ENCODE results near the gene CFAP61. TPM values are rescaled to one million over a fixed set of nuclear protein-coding genes. Genes with fewer than 3 reads are reported as not detected.

Gene CFAP61
- total RNA-seq, 1 experiment from 2014 or later = 0.06 TPM

- DNase-seq (ENCODE audit: low read depth) = no peak
Observed at GRCh38 chr20:20364593-20365479, 312.5 kb downstream of the CFAP61 start.

GRCh38 chr20:20365480-20366161, 313.3 kb downstream of the CFAP61 start:
- no peak for DNase-seq (ENCODE audit: low read depth)

GRCh38 chr20:20366551-20366875, 314.2 kb downstream of the CFAP61 start:
- DNase-seq (ENCODE audit: low read depth) = no peak

GRCh38 chr20:20366876-20367574, 314.7 kb downstream of the CFAP61 start:
- DNase-seq (ENCODE audit: low read depth) = no peak

- DNase-seq (ENCODE audit: low read depth) = no peak
Observed at GRCh38 chr20:20367575-20368417, 315.5 kb downstream of the CFAP61 start, which contains the start of gene INSM1. Gene INSM1 (plus strand): TSS chr20:20368104. CDS start chr20:20368268, 164 bp downstream.

GRCh38 chr20:20368418-20369249, 316.3 kb downstream of the CFAP61 start:
- no peak for DNase-seq (ENCODE audit: low read depth)

- DNase-seq (ENCODE audit: low read depth) = no peak
Observed at GRCh38 chr20:20369250-20370093, 317.1 kb downstream of the CFAP61 start.

GRCh38 chr20:20370094-20370575, 317.8 kb downstream of the CFAP61 start:
- no peak for DNase-seq (ENCODE audit: low read depth)

- DNase-seq (ENCODE audit: low read depth) = no peak
Observed at GRCh38 chr20:20371083-20371482, 318.8 kb downstream of the CFAP61 start.

GRCh38 chr20:20371681-20372080, 319.3 kb downstream of the CFAP61 start:
- no peak for DNase-seq (ENCODE audit: low read depth)

GRCh38 chr20:20373091-20373571, 320.8 kb downstream of the CFAP61 start:
- DNase-seq (ENCODE audit: low read depth) = peak; percentile 94

- no peak for DNase-seq (ENCODE audit: low read depth)
Observed at GRCh38 chr20:20375862-20376261, 323.5 kb downstream of the CFAP61 start.

- no peak for DNase-seq (ENCODE audit: low read depth)
Observed at GRCh38 chr20:20386192-20386591, 333.9 kb downstream of the CFAP61 start.

- no peak for DNase-seq (ENCODE audit: low read depth)
Observed at GRCh38 chr20:20390393-20390792, 338.1 kb downstream of the CFAP61 start.

- DNase-seq (ENCODE audit: low read depth) = no peak
Observed at GRCh38 chr20:20391115-20391514, 338.8 kb downstream of the CFAP61 start.

- DNase-seq (ENCODE audit: low read depth) = no peak
Observed at GRCh38 chr20:20391766-20392165, 339.4 kb downstream of the CFAP61 start.

- DNase-seq (ENCODE audit: low read depth) = no peak
Observed at GRCh38 chr20:20393207-20394120, 341.1 kb downstream of the CFAP61 start.

- no peak for DNase-seq (ENCODE audit: low read depth)
Observed at GRCh38 chr20:20395087-20395486, 342.8 kb downstream of the CFAP61 start.

All from LHCN-M2 (cell line).